GM12878 (cell line): ENCODE data around the gene EPGN. TPM values are rescaled to one million over a fixed set of nuclear protein-coding genes. Genes with fewer than 3 reads are reported as not detected.

Experiments used
- ATAC-seq: fragments of 200-7000 bp; cut with Tn5 transposase; 3 replicates; pipeline ENCODE4 v1.9.1; 2020; ENCODE audit warnings: mild to moderate bottlenecking, moderate library complexity
- BruUV-seq: library from RNA; stranded (reverse); fragments of 400-500 nt; replicated peaks from 2 replicates; lab custom pipeline; 2021; lab: Mats Ljungman, UMichigan
- CTCF ChIA-PET: fragments of 300-600 bp; sonication (Branson Sonifier 250); formaldehyde crosslinking; extraction: SDS; loops from one replicate; lab custom pipeline; 2021; ENCODE audit warnings: inconsistent platforms; lab: Yijun Ruan, JAX
- POLR2A ChIA-PET: fragments of 350-600 bp; formaldehyde crosslinking; extraction: SDS; loops from one replicate; lab custom pipeline; 2021; ENCODE audit warnings: inconsistent platforms; lab: Charles Lee
- RAD21 ChIA-PET: fragments of 300-600 bp; sonication (Branson Sonifier 250); formaldehyde crosslinking; loops from one replicate; lab custom pipeline; 2023; ENCODE audit warnings: antibody characterized with exemption; ENCODE audit not compliant: unreplicated experiment; lab: Charles Lee
- SMC1A ChIA-PET: fragments of 300-600 bp; sonication (Branson Sonifier 250); formaldehyde crosslinking; loops from one replicate; lab custom pipeline; 2023; ENCODE audit not compliant: unreplicated experiment, uncharacterized antibody; lab: Charles Lee
- DNase-seq: peaks from one replicate; pipeline ENCODE4 v3.0.0-alpha.2; 2011; ENCODE audit warnings: low read depth, low spot score
- FAIRE-seq: peaks from 3 replicates; lab custom pipeline; 2011; peaks lifted over from hg19 to GRCh38; lab: Jason Lieb, UNC
- H2AFZ ChIP-seq: 2 replicates; pipeline ENCODE4 v1.6.0; 2011; ENCODE audit warnings: low read depth, low read length, control low read depth; ENCODE audit not compliant: control insufficient read depth
- H3K27ac ChIP-seq: 2 replicates; pipeline ENCODE4 v1.5.1; 2011; ENCODE audit warnings: control low read depth; ENCODE audit not compliant: control insufficient read depth, insufficient read depth
- H3K27me3 ChIP-seq, 2 experiments: replicated peaks in 1 of 2; 2 replicates each; pipeline versions ENCODE4 v1.6.0 to v1.6.1; 2011; ENCODE audit warnings: low read length in 1 of 2; ENCODE audit not compliant: control insufficient read depth in 2 of 2, insufficient read depth in 2 of 2
- H3K36me3 ChIP-seq, 2 experiments: 2 replicates each; pipeline ENCODE4 v1.5.1; 2011; ENCODE audit warnings: low read length in 1 of 2; ENCODE audit not compliant: control insufficient read depth in 2 of 2, insufficient read depth in 2 of 2
- H3K4me1 ChIP-seq: 2 replicates; pipeline ENCODE4 v1.6.1; 2011; ENCODE audit warnings: mild to moderate bottlenecking, low read length, moderate library complexity, mixed read lengths; ENCODE audit not compliant: control insufficient read depth, insufficient read depth
- H3K4me2 ChIP-seq: 2 replicates; pipeline ENCODE4 v1.6.0; 2011; ENCODE audit warnings: control low read depth; ENCODE audit not compliant: control insufficient read depth, insufficient read depth
- H3K4me3 ChIP-seq: fragments of 200-600 bp; sonication (generic); 2 replicates; pipeline ENCODE4 v1.5.1; 2016
- H3K79me2 ChIP-seq: 2 replicates; pipeline ENCODE4 v1.6.0; 2011; ENCODE audit warnings: low read length; ENCODE audit not compliant: control insufficient read depth, insufficient read depth
- H3K9ac ChIP-seq: 2 replicates; pipeline ENCODE4 v1.8.0; 2011; ENCODE audit warnings: low read length, control low read depth, mixed read lengths; ENCODE audit not compliant: control insufficient read depth, insufficient read depth
- H3K9me3 ChIP-seq: replicated peaks from 3 replicates; pipeline ENCODE4 v1.5.1; 2011; ENCODE audit warnings: mild to moderate bottlenecking, low read length; ENCODE audit not compliant: control insufficient read depth, insufficient read depth
- H4K20me1 ChIP-seq: 2 replicates; pipeline ENCODE4 v1.6.0; 2011; ENCODE audit not compliant: control insufficient read depth, insufficient read depth
- ASH2L ChIP-seq: fragments of 300-600, 200-600 bp; sonication (generic); IDR thresholded peaks from 2 replicates; pipeline ENCODE4 v1.6.1; 2017; ENCODE audit warnings: low read depth, mild to moderate bottlenecking, borderline replicate concordance
- ATF7 ChIP-seq: fragments of 450-650 bp; IDR thresholded peaks from 2 replicates; pipeline ENCODE4 v1.6.1; 2016; ENCODE audit warnings: low read depth, mild to moderate bottlenecking
- BCLAF1 ChIP-seq: fragments of 450-650 bp; IDR thresholded peaks from 2 replicates; pipeline ENCODE4 v1.6.1; 2017; ENCODE audit warnings: antibody characterized with exemption, mild to moderate bottlenecking, moderate library complexity
- CBFB ChIP-seq: IDR thresholded peaks from 2 replicates; pipeline ENCODE4 v1.6.1; 2016; ENCODE audit warnings: antibody characterized with exemption, low read depth
- ESRRA ChIP-seq: IDR thresholded peaks from 2 replicates; pipeline ENCODE4 v1.6.1; 2012; ENCODE audit warnings: mild to moderate bottlenecking, low read length, improper control_type of control experiment
- GABPA ChIP-seq: IDR thresholded peaks from 2 replicates; pipeline ENCODE4 v1.6.1; 2014; ENCODE audit warnings: antibody characterized with exemption, low read depth, mild to moderate bottlenecking, inconsistent platforms
- GATAD2B ChIP-seq: fragments of 450-650 bp; conservative IDR thresholded peaks from 2 replicates; pipeline ENCODE4 v1.6.1; 2017; ENCODE audit warnings: low read depth, mild to moderate bottlenecking, moderate library complexity
- HCFC1 ChIP-seq: fragments of 150-350 bp; IDR thresholded peaks from 2 replicates; pipeline ENCODE4 v1.6.1; 2014; ENCODE audit warnings: low read length
- HDGF ChIP-seq: fragments of 450-650 bp; IDR thresholded peaks from 2 replicates; pipeline ENCODE4 v1.6.1; 2016; ENCODE audit warnings: antibody characterized with exemption
- MTA2 ChIP-seq: fragments of 450-650 bp; IDR thresholded peaks from 2 replicates; pipeline ENCODE4 v1.6.1; 2016; ENCODE audit warnings: low read depth, mild to moderate bottlenecking, moderate library complexity
- NRF1 ChIP-seq: conservative IDR thresholded peaks from 2 replicates; pipeline ENCODE4 v1.6.1; 2011; ENCODE audit warnings: mild to moderate bottlenecking, low read depth, low read length, improper control_type of control experiment
- SREBF1 ChIP-seq: IDR thresholded peaks from 2 replicates; pipeline ENCODE4 v1.6.1; 2012; ENCODE audit warnings: mild to moderate bottlenecking, low read length
- SUZ12 ChIP-seq: fragments of 200-600 bp; sonication (generic); IDR thresholded peaks from one replicate; pipeline ENCODE4 v1.6.1; 2018; ENCODE audit warnings: antibody characterized with exemption, mild to moderate bottlenecking; ENCODE audit not compliant: unreplicated experiment
- TCF7 ChIP-seq: IDR thresholded peaks from 2 replicates; pipeline ENCODE4 v1.6.1; 2014; ENCODE audit warnings: antibody characterized with exemption, borderline replicate concordance
- YY1 ChIP-seq: IDR thresholded peaks from 2 replicates; pipeline ENCODE4 v1.6.1; 2011; ENCODE audit warnings: low read depth, mild to moderate bottlenecking, low read length
- ZNF24 ChIP-seq: fragments of 450-650 bp; IDR thresholded peaks from 2 replicates; pipeline ENCODE4 v1.6.1; 2017; ENCODE audit warnings: antibody characterized with exemption, mild to moderate bottlenecking
- in situ Hi-C: fragments of 300-500 bp; cut with MboI; formaldehyde crosslinking; loops from 9 replicates; pipeline ENCODE4 v1.14.3; 2018; ENCODE audit warnings: mixed read lengths
- intact Hi-C: fragments of 100-400 bp; cut with micrococcal nuclease; formaldehyde crosslinking; loops from one replicate; pipeline ENCODE4 v1.14.2; 2022; ENCODE audit not compliant: unreplicated experiment
- polyA plus RNA-seq, 11 experiments: library from polyadenylated mRNA; depleted of rRNA in 4 of 11; unstranded in 6 of 11; stranded (reverse) in 5 of 11; fragments of >200 nt; fragmentation: Nextera tagmentation in 4 of 11; fragmentation: Illumina TruSeq in 1 of 11; extraction: Ambion mirVana in 4 of 11; extraction: Trizol in 1 of 11; gene quantifications; 1 replicate in 1 of 11; 2 replicates in 10 of 11; pipeline versions ENCODE4 v1.2.1 to v1.2.3, GENCODE V29; 2011 to 2016; ENCODE audit warnings: inconsistent platforms in 2 of 11, missing spikeins in 2 of 11, low read depth in 1 of 11
- total RNA-seq, 4 experiments: library from RNA; depleted of rRNA in 3 of 4; stranded (reverse); fragments of >200 nt in 3 of 4; fragmentation: Illumina TruSeq in 1 of 4; extraction: Trizol in 1 of 4; gene quantifications; 2 replicates each; pipeline versions ENCODE4 v1.2.1 to v1.2.3, GENCODE V29; 2013 to 2021

The EPGN gene
- total and polyA plus RNA-seq, 10 of the 15 experiments (the other 5 are each of a cell fraction or from before 2014, with no cell fraction given), result 0.06 to 0.54 (median 0.28) TPM; not detected in 6

DNA sequence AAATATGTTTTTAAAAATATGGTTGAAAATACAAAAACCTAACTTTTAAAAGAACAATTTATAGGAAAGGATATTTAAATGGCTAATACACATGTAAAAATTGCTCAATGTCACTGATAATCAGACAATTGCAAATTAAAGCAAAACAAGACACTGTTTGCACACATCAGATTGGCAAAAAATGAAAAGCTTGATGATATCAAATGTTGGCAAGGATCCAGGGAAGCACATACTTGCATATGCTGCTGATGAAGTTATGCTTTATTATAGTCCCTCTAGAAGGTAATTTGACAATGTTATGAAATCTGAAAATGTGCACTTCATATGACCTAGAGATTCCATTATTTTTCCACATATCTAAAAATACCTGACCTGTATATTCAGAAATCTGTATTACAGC lies 45.7 kb upstream of the EPGN start:
- Histone ChIP-seq H3K36me3 (no peaks in the 10 kb centered on the region), H3K4me1 (no peaks in the 10 kb centered on the region), H3K79me2 (no peaks in the 10 kb centered on the region), H4K20me1 (no peaks in the 10 kb centered on the region), H3K9me3 (no peaks in the 10 kb centered on the region), H2AFZ (no peak overlapping the region), H3K4me3 (no peak overlapping the region), H3K4me2 (no peak overlapping the region), H3K27ac (no peak overlapping the region), H3K27me3 (no peaks in the 10 kb centered on the region), H3K9ac (no peak overlapping the region)
- ChIA-PET RAD21 (no interaction called here), SMC1A (no interaction called here), CTCF (no interaction called here), POLR2A (no interaction called here)
- FAIRE-seq, result no peak
- no peak for TF ChIP-seq HDGF
- TF ChIP-seq CBFB, result no peak
- TF ChIP-seq ATF7, result no peak
- no peak for TF ChIP-seq TCF7
- no peak for TF ChIP-seq MTA2
- no peak for TF ChIP-seq ASH2L
- no peak for TF ChIP-seq BCLAF1
- no peak for TF ChIP-seq NRF1
- no peak for TF ChIP-seq ESRRA
- TF ChIP-seq YY1, result no peak
- TF ChIP-seq HCFC1, result no peak
- no peak for TF ChIP-seq SUZ12
- TF ChIP-seq GATAD2B, result no peak
- TF ChIP-seq SREBF1, result no peak
- no peak for TF ChIP-seq GABPA
- TF ChIP-seq ZNF24, result no peak
- no peak for DNase-seq
- ATAC-seq, result no peak
- in situ Hi-C loops (no loop called here), intact Hi-C loops (no loop called here)
- BruUV-seq, result no TSS peak
